ENCODE data around the gene COX7B. TPM values are rescaled to one million over a fixed set of nuclear protein-coding genes. Genes with fewer than 3 reads are reported as not detected.
"Not testable (repeated sequence)": the region's sequence is repeated elsewhere in the genome, so short reads cannot be mapped to it uniquely, and the experiment has no call there.

COX7B gene
- total RNA-seq, 1 donor from 2014 or later = 274 TPM

DNA sequence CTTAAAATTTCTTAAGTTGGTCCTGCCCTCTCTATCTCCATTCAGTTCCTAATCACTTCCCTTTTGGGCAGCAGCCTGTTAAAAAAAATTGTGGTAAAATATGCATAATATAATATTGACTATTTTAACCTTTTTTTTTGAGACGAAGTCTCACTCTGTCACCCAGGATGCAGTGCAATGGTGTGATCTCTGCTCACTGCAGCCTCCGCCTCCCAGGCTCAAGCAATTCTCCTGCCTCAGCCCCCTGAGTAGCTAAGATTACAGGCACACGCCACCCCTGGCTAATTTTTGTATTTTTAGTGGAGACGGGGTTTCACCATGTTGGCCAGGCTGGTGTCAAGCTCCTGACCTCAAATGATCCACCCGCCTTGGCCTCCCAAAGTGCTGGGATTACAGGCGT is 20.1 kb downstream of the COX7B start:
- H3K27ac Mint-ChIP-seq; DNase-seq (ENCODE audit: low spot score); H3K36me3 Mint-ChIP-seq (ENCODE audit: low read depth); H3K27me3 Mint-ChIP-seq (ENCODE audit: low read depth); H3K9me3 Mint-ChIP-seq; intact Hi-C loops (cut with micrococcal nuclease); H3K4me3 Mint-ChIP-seq (ENCODE audit: low read depth): not testable (repeated sequence)
- peaks cover 12% of the 10 kb centered on the region for H3K4me1 Mint-ChIP-seq (ENCODE audit: low read depth)

DNA sequence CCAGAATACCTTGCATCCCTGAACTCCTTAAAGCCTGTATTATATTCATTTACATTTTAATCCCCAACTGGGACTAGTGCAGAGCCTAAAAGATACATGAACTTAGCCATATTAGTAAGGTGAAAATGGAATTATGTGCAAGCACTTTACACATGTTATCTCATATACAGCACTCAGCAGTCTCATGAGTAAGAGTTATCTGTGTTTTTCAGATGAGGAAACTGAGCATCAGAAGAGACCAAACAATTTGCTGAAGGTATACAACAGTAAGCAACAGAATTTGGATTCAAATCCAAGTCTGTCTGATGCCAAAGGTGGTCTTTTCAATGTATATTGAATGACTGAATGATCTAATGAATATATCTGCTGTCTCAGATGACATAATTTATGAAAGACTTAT is 23.5 kb downstream of the COX7B start:
- Mint-ChIP-seq H3K36me3 (ENCODE audit: low read depth) (peaks cover 6% of the 10 kb centered on the region), H3K4me1 (ENCODE audit: low read depth) (peaks cover 4% of the 10 kb centered on the region), H3K27me3 (ENCODE audit: low read depth) (no peaks in the 10 kb centered on the region), H3K27ac (no peak overlapping the region), H3K4me3 (ENCODE audit: low read depth) (no peak overlapping the region), H3K9me3 (no peaks in the 10 kb centered on the region)
- no peak for DNase-seq (ENCODE audit: low spot score)
- intact Hi-C loops (cut with micrococcal nuclease) = no loop called here

DNA sequence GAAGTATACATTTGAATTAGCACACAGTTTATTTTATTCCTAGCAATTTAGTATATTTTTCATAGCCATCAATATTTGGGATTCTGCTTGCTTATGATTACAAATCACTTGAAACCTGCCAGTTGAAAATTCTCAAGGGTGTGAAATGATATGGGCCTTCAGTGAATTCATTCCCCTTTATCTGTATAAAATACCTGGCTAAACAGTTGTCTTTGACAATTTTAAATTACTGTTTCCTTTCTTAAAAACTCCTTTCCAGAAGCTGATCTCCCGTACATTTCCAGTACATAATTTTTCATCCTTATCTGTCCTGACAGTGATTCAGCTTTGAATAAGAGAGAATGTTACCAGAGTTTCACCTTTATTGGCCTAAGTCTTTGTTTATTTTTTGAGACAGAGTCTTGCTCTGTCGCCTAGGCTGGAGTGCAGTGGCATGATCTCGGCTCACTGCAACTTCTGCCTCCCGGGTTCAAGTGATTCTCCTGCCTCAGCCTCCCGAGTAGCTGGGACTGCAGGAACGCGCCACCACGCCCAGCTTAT is 25.1 kb downstream of the COX7B start:
- H3K36me3 Mint-ChIP-seq (ENCODE audit: low read depth) = peaks cover 6% of the 10 kb centered on the region
- no peak overlapping the region for H3K27ac Mint-ChIP-seq
- no peak for DNase-seq (ENCODE audit: low spot score)
- no peak overlapping the region for H3K4me3 Mint-ChIP-seq (ENCODE audit: low read depth)
- no peaks in the 10 kb centered on the region for H3K27me3 Mint-ChIP-seq (ENCODE audit: low read depth)
- no peaks in the 10 kb centered on the region for H3K9me3 Mint-ChIP-seq
- intact Hi-C loops (cut with micrococcal nuclease) = no loop called here
- peaks cover 4% of the 10 kb centered on the region for H3K4me1 Mint-ChIP-seq (ENCODE audit: low read depth)

DNA sequence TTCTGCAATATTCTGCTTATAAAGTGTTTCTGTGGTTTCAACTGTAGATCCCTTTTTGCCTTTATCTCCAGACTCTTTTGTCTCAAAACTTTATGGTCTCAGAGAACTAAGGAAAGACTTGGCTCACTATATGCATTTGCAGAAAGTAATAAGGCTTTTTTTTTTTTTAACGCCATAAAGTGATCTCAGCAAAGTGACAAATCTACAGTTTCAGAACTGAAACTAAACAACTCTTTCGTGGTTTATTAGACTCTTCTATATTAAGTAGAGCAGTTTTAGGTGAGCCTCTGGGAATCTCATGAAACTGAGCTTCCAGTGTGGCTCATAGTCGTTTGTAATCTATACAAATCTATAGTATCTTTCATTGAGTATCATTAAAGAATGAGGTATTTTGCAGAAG is 26.5 kb downstream of the COX7B start:
- Mint-ChIP-seq H3K9me3 (no peaks in the 10 kb centered on the region), H3K27me3 (ENCODE audit: low read depth) (no peaks in the 10 kb centered on the region), H3K4me3 (ENCODE audit: low read depth) (no peak overlapping the region), H3K4me1 (ENCODE audit: low read depth) (peaks cover 4% of the 10 kb centered on the region), H3K36me3 (ENCODE audit: low read depth) (peaks cover 9% of the 10 kb centered on the region), H3K27ac (no peak overlapping the region)
- intact Hi-C loops (cut with micrococcal nuclease) = no loop called here
- no peak for DNase-seq (ENCODE audit: low spot score)

DNA sequence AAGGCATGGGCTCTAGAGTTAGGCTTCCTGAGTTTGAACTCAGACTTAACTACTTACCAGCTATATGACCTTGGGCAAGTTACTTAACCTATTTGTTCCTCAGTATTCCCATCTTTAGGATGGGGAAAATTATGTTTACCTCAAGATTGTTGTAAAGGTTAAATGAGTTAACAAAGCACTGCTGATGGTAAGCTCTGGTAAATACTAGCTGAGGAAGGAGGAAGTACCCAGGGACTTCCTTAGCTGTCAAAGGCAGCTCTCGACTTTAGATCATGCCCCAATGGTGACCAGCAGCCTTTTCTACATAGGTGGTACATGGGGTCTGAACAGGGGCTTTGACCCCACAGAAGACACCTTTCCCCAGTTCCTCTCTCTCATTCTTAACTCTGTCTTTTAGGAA is 31.3 kb downstream of the COX7B start:
- H3K36me3 Mint-ChIP-seq (ENCODE audit: low read depth) = peaks cover 7% of the 10 kb centered on the region

DNA sequence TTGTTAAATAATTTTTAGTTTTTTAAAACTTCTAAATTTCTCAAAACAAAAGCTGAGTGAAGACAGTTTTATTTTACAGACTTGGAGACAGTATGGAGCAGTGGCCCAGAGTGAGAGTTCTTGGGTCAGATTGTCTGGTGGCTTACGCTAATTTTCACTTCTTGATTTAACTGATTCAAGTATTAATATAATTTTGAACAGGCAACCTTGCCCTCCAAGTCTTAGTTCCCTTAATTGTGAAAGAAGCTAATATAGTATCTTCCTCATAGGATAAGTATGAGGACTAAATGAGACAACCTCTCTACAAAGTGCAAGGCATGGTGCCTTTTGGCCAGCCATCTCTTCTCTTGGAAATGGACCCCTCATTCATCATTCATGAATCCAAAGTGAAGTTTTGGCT is 36.6 kb downstream of the COX7B start:
- peaks cover 5% of the 10 kb centered on the region for H3K36me3 Mint-ChIP-seq (ENCODE audit: low read depth)
- H3K4me3 Mint-ChIP-seq (ENCODE audit: low read depth) = no peak overlapping the region
- no peaks in the 10 kb centered on the region for H3K27me3 Mint-ChIP-seq (ENCODE audit: low read depth)
- intact Hi-C loops (cut with micrococcal nuclease) = no loop called here
- no peak for DNase-seq (ENCODE audit: low spot score)
- no peaks in the 10 kb centered on the region for H3K9me3 Mint-ChIP-seq
- H3K27ac Mint-ChIP-seq = no peak overlapping the region
- no peaks in the 10 kb centered on the region for H3K4me1 Mint-ChIP-seq (ENCODE audit: low read depth)

More for the DNA sequence above, 31.3 kb downstream of the COX7B start:
- no peak for DNase-seq (ENCODE audit: low spot score)
- intact Hi-C loops (cut with micrococcal nuclease) = no loop called here
- no peak overlapping the region for H3K4me3 Mint-ChIP-seq (ENCODE audit: low read depth)
- peaks cover 2% of the 10 kb centered on the region for H3K4me1 Mint-ChIP-seq (ENCODE audit: low read depth)
- no peak overlapping the region for H3K27ac Mint-ChIP-seq
- no peaks in the 10 kb centered on the region for H3K9me3 Mint-ChIP-seq
- no peaks in the 10 kb centered on the region for H3K27me3 Mint-ChIP-seq (ENCODE audit: low read depth)

DNA sequence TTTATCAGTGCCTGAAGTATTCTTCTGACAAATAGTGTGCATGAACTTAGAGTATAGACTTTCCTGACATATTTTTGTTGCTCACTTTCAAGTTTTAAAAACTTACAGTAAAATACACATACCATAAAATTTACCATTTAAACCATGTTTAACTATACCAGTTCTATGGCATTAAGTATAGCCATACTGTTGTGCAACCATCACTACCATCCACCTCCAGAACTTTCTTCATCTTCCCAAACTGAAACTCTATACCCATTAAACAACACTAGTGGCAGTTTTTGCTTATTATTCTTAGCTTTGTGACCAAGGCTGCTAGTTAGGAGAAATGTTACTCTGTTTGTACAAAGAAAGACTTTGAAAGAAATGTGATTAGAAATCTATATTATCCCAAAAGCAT is 37.0 kb downstream of the COX7B start:
- Mint-ChIP-seq H3K9me3 (no peaks in the 10 kb centered on the region), H3K4me1 (ENCODE audit: low read depth) (no peaks in the 10 kb centered on the region), H3K36me3 (ENCODE audit: low read depth) (peaks cover 5% of the 10 kb centered on the region), H3K27ac (no peak overlapping the region), H3K4me3 (ENCODE audit: low read depth) (no peak overlapping the region), H3K27me3 (ENCODE audit: low read depth) (no peaks in the 10 kb centered on the region)
- no peak for DNase-seq (ENCODE audit: low spot score)
- intact Hi-C loops (cut with micrococcal nuclease) = no loop called here

DNA sequence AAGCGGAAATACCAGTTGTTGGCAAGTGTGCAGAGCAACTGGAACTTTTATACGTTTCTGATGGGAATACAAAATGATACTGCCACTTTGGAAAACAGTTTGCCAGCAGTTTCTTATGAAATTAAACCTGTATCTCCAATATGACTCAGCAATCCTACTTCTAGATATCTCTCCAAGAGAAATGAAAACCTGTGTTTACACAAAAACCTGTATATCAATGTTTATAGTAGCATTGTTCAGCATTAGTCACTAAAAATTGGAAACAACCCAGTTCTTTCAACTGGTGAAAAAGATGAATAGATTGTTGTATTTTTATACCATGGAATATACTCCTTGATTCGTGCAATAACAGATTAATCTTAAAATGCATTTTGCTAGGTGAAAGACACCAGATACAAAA is 38.0 kb downstream of the COX7B start:
- intact Hi-C loops (cut with micrococcal nuclease) = no loop called here
- Mint-ChIP-seq H3K36me3 (ENCODE audit: low read depth) (peaks cover 5% of the 10 kb centered on the region), H3K27ac (no peak overlapping the region), H3K4me3 (ENCODE audit: low read depth) (no peak overlapping the region), H3K27me3 (ENCODE audit: low read depth) (no peaks in the 10 kb centered on the region), H3K4me1 (ENCODE audit: low read depth) (no peaks in the 10 kb centered on the region), H3K9me3 (no peaks in the 10 kb centered on the region)
- DNase-seq (ENCODE audit: low spot score) = no peak

DNA sequence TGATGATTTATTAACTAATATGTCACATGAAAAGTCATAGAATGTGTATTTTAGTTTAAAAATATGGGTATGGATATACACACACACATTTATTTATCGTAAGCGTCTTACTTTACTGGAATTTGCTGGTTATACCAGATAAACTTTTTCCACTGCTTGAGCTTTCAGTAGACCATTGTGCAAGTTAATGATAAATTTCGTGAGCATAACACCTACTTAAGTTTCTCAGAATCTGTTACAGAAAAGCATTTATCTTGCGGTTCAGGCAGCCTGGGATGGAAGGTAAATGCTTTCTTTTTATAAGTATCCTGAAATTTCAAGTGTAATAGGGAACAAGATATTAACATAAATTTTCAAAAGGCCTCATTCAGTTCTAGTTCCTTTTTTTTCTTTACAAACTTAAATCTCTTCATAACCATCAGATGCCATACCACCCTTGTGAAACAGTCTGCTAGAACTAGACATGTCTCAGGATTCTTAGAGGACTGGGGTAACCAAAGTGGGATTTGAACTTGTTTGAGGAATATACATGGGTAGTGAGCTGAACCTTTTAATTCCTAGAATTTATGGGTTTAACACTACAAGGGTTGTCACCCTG is 38.9 kb downstream of the COX7B start:
- no peak for DNase-seq (ENCODE audit: low spot score)
- Mint-ChIP-seq H3K36me3 (ENCODE audit: low read depth) (no peaks in the 10 kb centered on the region), H3K9me3 (no peaks in the 10 kb centered on the region), H3K4me3 (ENCODE audit: low read depth) (no peak overlapping the region), H3K27me3 (ENCODE audit: low read depth) (no peaks in the 10 kb centered on the region), H3K4me1 (ENCODE audit: low read depth) (peaks cover under 1% of the 10 kb centered on the region), H3K27ac (no peak overlapping the region)
- intact Hi-C loops (cut with micrococcal nuclease) = no loop called here

DNA sequence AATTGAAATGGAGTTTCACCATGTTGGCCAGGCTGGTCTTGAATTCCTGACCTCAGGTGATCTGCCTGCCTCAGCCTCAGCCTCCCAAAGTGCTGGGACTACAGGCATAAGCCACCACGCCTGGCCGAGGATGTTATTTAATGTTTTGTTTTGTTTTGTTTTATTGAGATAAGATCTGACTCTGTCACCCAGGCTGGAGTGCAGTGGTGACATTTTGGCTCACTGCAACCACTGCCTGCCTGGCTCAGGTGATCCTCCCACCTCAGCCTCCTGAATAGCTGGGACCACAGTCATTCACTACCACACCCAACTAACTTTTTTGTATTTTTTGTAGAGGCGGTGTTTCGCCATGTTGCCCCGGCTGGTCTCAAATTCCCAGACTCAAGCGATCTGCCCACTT is 45.8 kb downstream of the COX7B start:
- DNase-seq (ENCODE audit: low spot score); intact Hi-C loops (cut with micrococcal nuclease): not testable (repeated sequence)

DNA sequence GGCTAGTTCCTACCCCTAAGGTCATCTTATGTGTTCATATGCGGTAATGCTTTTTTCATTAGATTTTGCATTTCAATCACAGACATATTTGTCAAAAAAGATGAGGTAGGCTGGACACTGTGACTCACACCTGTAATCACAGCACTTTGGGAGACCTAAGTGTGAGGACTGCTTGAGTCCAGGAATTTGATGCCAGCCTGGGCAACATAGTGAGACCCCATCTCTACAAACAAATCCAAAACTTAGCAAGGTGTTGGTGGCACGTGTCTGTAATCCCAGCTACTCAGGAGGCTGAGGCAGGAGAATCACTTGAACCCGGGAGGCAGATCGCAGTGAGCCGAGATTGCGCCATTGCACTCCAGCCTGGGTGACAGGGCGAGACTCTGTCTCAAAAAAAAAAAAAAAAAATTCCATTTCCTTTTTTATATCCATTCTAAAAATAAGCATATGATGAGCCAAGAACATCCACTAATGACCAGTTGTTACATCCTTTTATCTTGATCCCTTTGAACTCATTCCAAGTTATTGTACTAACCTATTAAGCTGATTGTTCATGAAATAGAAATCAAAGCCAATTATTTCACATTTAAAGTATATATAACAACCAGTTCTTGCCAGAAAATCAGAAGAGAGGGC is 46.8 kb downstream of the COX7B start:
- H3K4me1 Mint-ChIP-seq (ENCODE audit: low read depth) = peaks cover 2% of the 10 kb centered on the region
- no peak for DNase-seq (ENCODE audit: low spot score)
- H3K9me3 Mint-ChIP-seq = no peaks in the 10 kb centered on the region
- H3K36me3 Mint-ChIP-seq (ENCODE audit: low read depth) = peaks cover 2% of the 10 kb centered on the region
- H3K4me3 Mint-ChIP-seq (ENCODE audit: low read depth) = no peak overlapping the region
- H3K27ac Mint-ChIP-seq = no peak overlapping the region
- intact Hi-C loops (cut with micrococcal nuclease) = no loop called here
- no peaks in the 10 kb centered on the region for H3K27me3 Mint-ChIP-seq (ENCODE audit: low read depth)

More for the DNA sequence above, 45.8 kb downstream of the COX7B start:
- H3K9me3 Mint-ChIP-seq; H3K4me3 Mint-ChIP-seq (ENCODE audit: low read depth); H3K36me3 Mint-ChIP-seq (ENCODE audit: low read depth); H3K27ac Mint-ChIP-seq; H3K4me1 Mint-ChIP-seq (ENCODE audit: low read depth); H3K27me3 Mint-ChIP-seq (ENCODE audit: low read depth): not testable (repeated sequence)

DNA sequence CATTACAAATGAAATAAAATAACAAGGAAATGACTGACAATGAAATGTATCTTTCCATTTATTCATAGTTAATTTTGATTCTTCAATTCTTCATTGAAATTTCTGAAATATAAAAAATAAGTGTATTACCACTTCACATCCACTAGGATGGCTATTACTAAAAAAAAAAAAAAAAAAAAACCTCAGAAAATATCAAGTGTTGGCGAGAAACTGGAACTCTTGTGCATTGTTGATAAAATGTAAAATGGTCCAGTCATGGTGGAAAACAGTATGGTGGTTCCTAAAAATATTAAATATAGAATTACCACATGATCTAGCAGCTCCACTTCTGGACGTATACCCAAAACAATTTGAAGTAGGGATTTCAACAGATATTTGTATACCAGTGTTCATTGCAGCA is 47.3 kb downstream of the COX7B start:
- Mint-ChIP-seq H3K4me1 (ENCODE audit: low read depth) (peaks cover 2% of the 10 kb centered on the region), H3K36me3 (ENCODE audit: low read depth) (peaks cover 2% of the 10 kb centered on the region), H3K4me3 (ENCODE audit: low read depth) (no peak overlapping the region), H3K27me3 (ENCODE audit: low read depth) (no peaks in the 10 kb centered on the region), H3K9me3 (no peaks in the 10 kb centered on the region), H3K27ac (no peak overlapping the region)
- intact Hi-C loops (cut with micrococcal nuclease) = no loop called here
- no peak for DNase-seq (ENCODE audit: low spot score)

DNA sequence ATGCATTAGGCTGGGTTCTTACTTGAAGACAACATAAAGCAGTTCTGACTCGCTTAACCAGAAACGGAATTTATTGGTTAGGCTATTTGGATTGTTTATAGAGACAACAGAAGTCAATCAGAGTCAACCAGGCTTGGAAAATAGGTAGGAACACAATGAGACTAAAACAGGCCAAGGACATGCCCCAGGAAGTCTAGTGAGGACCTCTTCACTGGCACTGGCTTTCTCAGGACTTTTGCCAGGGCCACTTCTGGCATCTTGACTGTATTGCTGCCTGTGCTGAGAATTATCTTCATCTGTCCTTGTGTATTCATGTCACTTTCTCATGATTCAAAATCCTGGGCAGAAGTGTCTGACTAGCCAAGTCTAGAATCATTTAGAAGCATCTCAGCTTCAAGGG is 50.6 kb downstream of the COX7B start:
- intact Hi-C loops (cut with micrococcal nuclease) = no loop called here
- Mint-ChIP-seq H3K9me3 (no peaks in the 10 kb centered on the region), H3K27me3 (ENCODE audit: low read depth) (no peaks in the 10 kb centered on the region), H3K4me1 (ENCODE audit: low read depth) (peaks cover 2% of the 10 kb centered on the region), H3K27ac (no peak overlapping the region), H3K36me3 (ENCODE audit: low read depth) (peaks cover 2% of the 10 kb centered on the region), H3K4me3 (ENCODE audit: low read depth) (no peak overlapping the region)
- no peak for DNase-seq (ENCODE audit: low spot score)

Measured in activated T-helper 2 cell treated with anti-CD3 and anti-CD28 coated beads, Interferon-gamma antibody, Interleukin-2, Interleukin-4, amounts not matched to agents 10 μg/mL and 5 μg/mL and 100 μg/mL, durations not matched to agents 14 hours and 24 hours and 36 hours (primary cell).